ENCODE data around the gene SYNDIG1. TPM values are rescaled to one million over a fixed set of nuclear protein-coding genes. Genes with fewer than 3 reads are reported as not detected.

The SYNDIG1 gene
- total RNA-seq, 1 experiment from 2014 or later: not detected

DNA sequence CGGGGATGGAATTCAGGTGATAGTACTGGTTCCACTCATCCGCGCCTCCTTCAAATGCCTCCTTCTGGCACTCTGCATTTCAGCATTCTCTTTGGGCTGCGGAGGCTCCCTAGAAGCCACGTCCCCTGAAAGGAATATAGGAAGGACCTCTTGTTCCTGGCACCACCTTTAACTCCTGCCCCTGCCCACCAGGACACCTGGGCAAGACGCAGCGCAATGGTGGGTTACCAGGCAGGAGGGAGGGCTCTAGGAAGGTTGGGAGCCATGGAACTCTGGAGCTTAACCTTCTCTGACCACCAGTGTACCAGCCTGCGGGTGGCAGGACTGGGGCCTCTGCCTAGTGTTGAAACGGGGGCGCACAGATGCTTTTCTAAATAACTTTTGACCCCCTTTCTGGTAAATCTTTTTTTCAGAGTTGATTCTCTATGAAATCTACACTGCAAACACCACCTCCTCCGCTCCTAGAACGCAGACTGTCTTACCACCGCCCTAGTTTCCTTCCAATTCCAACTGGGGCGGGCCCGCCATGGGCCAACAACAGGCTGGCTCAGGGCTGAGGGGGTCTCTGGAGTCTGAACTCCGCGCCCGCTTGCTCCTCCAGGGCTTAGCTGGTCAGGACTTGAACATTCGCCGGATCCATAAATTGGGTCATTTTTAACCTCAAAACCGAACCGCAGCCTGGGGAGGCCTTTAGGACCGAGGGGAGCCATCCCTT lies 871 bp upstream of the SYNDIG1 start:
- no peaks in the 10 kb centered on the region for H3K9me3 ChIP-seq
- H3K4me3 ChIP-seq (ENCODE audit: low read depth, low read length): no peak overlapping the region
- Mint-ChIP-seq H3K4me3 (ENCODE audit: unreplicated experiment) (no peak overlapping the region), H3K4me1 (ENCODE audit: low read depth, unreplicated experiment) (no peaks in the 10 kb centered on the region), H3K27ac (ENCODE audit: unreplicated experiment) (no peak overlapping the region), H3K36me3 (ENCODE audit: insufficient read depth, unreplicated experiment) (no peaks in the 10 kb centered on the region), H3K9me3 (ENCODE audit: unreplicated experiment) (no peaks in the 10 kb centered on the region), H3K27me3 (ENCODE audit: insufficient read depth, unreplicated experiment) (peaks cover 14% of the 10 kb centered on the region)
- ChIA-PET CTCF (no interaction called here), POLR2A (no interaction called here)
- TF ChIP-seq, protein P1, sequence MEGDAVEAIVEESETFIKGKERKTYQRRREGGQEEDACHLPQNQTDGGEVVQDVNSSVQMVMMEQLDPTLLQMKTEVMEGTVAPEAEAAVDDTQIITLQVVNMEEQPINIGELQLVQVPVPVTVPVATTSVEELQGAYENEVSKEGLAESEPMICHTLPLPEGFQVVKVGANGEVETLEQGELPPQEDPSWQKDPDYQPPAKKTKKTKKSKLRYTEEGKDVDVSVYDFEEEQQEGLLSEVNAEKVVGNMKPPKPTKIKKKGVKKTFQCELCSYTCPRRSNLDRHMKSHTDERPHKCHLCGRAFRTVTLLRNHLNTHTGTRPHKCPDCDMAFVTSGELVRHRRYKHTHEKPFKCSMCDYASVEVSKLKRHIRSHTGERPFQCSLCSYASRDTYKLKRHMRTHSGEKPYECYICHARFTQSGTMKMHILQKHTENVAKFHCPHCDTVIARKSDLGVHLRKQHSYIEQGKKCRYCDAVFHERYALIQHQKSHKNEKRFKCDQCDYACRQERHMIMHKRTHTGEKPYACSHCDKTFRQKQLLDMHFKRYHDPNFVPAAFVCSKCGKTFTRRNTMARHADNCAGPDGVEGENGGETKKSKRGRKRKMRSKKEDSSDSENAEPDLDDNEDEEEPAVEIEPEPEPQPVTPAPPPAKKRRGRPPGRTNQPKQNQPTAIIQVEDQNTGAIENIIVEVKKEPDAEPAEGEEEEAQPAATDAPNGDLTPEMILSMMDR (IDR thresholded peaks at IDR 0.05; ENCODE audit: insufficient read depth in 1 of 2, low read depth in 1 of 2, low read length in 1 of 2, severe bottlenecking in 1 of 2, unreplicated experiment in 1 of 2): no peak
- peaks cover 2% of the 10 kb centered on the region; the same call in 1 of the 2 replicates for H3K27me3 ChIP-seq (replicated peaks; ENCODE audit: control insufficient read depth, insufficient read depth, low read length)
- intact Hi-C loops (cut with micrococcal nuclease; ENCODE audit: unreplicated experiment): no loop called here
- no peaks in the 10 kb centered on the region for H3K4me1 ChIP-seq
- BruUV-seq (replicated peaks): no TSS peak
- DNase-seq: no peak
- H3K36me3 ChIP-seq (ENCODE audit: control insufficient read depth, insufficient read depth, low read length): no peaks in the 10 kb centered on the region

DNA sequence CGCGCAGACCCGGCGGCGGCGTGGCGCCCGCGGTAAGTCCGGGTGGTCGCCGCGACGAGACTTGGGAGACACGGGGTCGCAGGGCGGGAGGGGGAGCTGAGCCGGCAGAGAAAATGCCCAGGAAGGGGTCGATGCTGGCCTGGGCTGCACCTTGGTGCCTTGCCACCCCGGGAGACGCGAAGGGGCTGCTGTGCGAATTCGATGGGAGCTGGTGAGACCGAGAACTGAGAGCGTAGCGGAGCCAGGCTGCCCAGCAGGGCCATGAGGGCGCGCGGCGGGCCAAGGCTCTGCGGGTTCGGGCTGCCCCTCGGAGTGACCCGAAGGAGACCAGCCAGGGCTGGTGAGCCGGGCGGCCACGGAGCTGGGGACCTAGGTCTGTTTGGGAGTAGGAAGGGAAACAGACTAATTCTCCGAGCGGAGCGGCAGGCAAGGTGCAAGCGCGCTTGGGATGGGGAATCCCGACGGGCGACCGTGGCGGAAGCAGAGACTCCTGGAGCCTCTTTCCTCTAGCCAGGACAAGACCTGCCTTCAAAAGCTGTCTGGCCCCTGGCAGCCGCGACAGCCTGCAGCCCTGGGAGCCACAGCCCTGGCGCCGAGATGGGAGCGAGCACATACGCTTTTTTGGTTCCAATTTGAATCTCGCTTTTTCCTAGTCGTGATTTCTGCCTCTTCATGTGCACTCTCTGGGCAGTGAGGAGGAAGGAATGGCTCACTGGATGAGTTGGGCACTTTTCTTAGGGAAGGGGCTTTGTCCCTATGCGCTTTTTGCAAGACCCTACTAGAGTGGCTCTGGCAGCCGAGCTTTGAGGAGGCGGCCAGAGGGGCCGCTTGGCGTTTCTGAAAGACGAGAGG lies 691 bp downstream of the SYNDIG1 start:
- Mint-ChIP-seq H3K4me1 (ENCODE audit: low read depth, unreplicated experiment) (no peaks in the 10 kb centered on the region), H3K9me3 (ENCODE audit: unreplicated experiment) (no peaks in the 10 kb centered on the region), H3K27me3 (ENCODE audit: insufficient read depth, unreplicated experiment) (peaks cover 13% of the 10 kb centered on the region), H3K36me3 (ENCODE audit: insufficient read depth, unreplicated experiment) (no peaks in the 10 kb centered on the region), H3K27ac (ENCODE audit: unreplicated experiment) (no peak overlapping the region), H3K4me3 (ENCODE audit: unreplicated experiment) (no peak overlapping the region)
- BruUV-seq (replicated peaks): no TSS peak
- Histone ChIP-seq H3K4me3 (ENCODE audit: low read depth, low read length) (no peak overlapping the region), H3K4me1 (no peaks in the 10 kb centered on the region), H3K27me3 (replicated peaks; ENCODE audit: control insufficient read depth, insufficient read depth, low read length) (no peaks in the 10 kb centered on the region), H3K36me3 (ENCODE audit: control insufficient read depth, insufficient read depth, low read length) (no peaks in the 10 kb centered on the region), H3K9me3 (no peaks in the 10 kb centered on the region)
- TF ChIP-seq, protein P1 (IDR thresholded peaks at IDR 0.05; ENCODE audit: insufficient read depth in 1 of 2, low read depth in 1 of 2, low read length in 1 of 2, severe bottlenecking in 1 of 2, unreplicated experiment in 1 of 2): no peak
- intact Hi-C loops (cut with micrococcal nuclease; ENCODE audit: unreplicated experiment): loop anchor here (10.0 kb wide), 1 partner anchor 95 kb away; no protein-coding TSS in a partner anchor
- DNase-seq: no peak
- ChIA-PET CTCF (no interaction called here), POLR2A (no interaction called here)

- Histone ChIP-seq H3K27me3 (replicated peaks; ENCODE audit: control insufficient read depth, insufficient read depth, low read length) (no peaks in the 10 kb centered on the region), H3K36me3 (ENCODE audit: control insufficient read depth, insufficient read depth, low read length) (no peaks in the 10 kb centered on the region), H3K9me3 (no peaks in the 10 kb centered on the region), H3K4me1 (no peaks in the 10 kb centered on the region), H3K4me3 (ENCODE audit: low read depth, low read length) (no peak overlapping the region)
- no TSS peak for BruUV-seq (replicated peaks)
- no peak for DNase-seq
- CTCF ChIA-PET: no interaction called here
- intact Hi-C loops (cut with micrococcal nuclease; ENCODE audit: unreplicated experiment): loop anchor here (10.0 kb wide), 1 partner anchor 96 kb away; no protein-coding TSS in a partner anchor
- TF ChIP-seq, protein P1 (IDR thresholded peaks at IDR 0.05; ENCODE audit: insufficient read depth in 1 of 2, low read depth in 1 of 2, low read length in 1 of 2, severe bottlenecking in 1 of 2, unreplicated experiment in 1 of 2): no peak
- Mint-ChIP-seq H3K36me3 (ENCODE audit: insufficient read depth, unreplicated experiment) (no peaks in the 10 kb centered on the region), H3K27me3 (ENCODE audit: insufficient read depth, unreplicated experiment) (peaks cover 9% of the 10 kb centered on the region), H3K4me1 (ENCODE audit: low read depth, unreplicated experiment) (no peaks in the 10 kb centered on the region), H3K4me3 (ENCODE audit: unreplicated experiment) (no peak overlapping the region), H3K9me3 (ENCODE audit: unreplicated experiment) (no peaks in the 10 kb centered on the region), H3K27ac (ENCODE audit: unreplicated experiment) (no peak overlapping the region)
- POLR2A ChIA-PET: no interaction called here
Measured at GRCh38 chr20:24470746-24471582, 1.5 kb downstream of the SYNDIG1 start.
